ENCODE measurements around the gene WNT7B. TPM values are rescaled to one million over a fixed set of nuclear protein-coding genes. Genes with fewer than 3 reads are reported as not detected.

WNT7B gene
- total RNA-seq, 2 experiments from 2014 or later = not detected

DNA sequence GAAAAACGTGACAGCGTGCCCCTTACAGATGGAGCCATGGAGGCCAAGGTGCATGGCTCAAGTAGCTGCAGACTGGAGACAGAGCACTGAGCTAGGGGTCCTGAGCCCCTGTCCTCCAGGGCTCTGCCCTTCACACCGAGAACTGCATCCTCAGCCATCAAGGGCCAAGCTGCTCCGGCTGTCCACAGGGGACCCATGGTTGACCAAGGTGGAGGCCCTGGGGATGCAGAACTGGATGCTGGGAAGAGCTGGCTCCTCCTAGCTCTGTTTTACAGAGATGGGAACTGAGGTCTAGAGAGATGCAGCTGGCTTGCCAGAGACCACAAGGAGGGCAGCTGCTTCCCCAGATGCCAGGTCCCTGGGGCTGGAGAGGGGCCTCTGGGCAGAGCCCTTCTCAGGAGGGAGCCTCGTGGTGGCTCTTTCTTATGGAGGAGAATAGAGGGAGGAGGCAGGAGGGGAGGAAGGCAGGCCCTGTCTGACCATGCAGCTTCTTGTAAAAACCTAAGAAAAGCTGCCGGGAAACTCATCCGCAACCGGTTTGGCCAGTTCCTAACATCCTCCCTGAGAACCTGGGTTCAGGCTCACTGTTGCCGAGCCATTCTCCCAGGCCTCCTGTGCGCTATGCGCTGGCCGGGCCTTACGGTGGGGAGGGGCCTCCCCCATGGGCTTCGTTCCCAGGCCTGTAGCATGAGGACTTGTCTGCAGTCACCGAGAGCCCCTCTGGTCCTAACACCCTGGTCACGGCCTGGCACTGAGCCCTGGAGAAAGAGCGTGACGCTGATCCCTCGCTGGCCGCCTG lies 80.6 kb downstream of the WNT7B start:
- Mint-ChIP-seq H3K27ac (no peak overlapping the region), H3K36me3 (no peaks in the 10 kb centered on the region), H3K9me3 (no peaks in the 10 kb centered on the region), H3K4me1 (no peaks in the 10 kb centered on the region), H3K27me3 (peaks cover 4% of the 10 kb centered on the region), H3K4me3 (no peak overlapping the region)
- POLR2A ChIA-PET = no interaction called here
- DNase-seq (no peak), ATAC-seq (ENCODE audit: low read depth) (no peak)

DNA sequence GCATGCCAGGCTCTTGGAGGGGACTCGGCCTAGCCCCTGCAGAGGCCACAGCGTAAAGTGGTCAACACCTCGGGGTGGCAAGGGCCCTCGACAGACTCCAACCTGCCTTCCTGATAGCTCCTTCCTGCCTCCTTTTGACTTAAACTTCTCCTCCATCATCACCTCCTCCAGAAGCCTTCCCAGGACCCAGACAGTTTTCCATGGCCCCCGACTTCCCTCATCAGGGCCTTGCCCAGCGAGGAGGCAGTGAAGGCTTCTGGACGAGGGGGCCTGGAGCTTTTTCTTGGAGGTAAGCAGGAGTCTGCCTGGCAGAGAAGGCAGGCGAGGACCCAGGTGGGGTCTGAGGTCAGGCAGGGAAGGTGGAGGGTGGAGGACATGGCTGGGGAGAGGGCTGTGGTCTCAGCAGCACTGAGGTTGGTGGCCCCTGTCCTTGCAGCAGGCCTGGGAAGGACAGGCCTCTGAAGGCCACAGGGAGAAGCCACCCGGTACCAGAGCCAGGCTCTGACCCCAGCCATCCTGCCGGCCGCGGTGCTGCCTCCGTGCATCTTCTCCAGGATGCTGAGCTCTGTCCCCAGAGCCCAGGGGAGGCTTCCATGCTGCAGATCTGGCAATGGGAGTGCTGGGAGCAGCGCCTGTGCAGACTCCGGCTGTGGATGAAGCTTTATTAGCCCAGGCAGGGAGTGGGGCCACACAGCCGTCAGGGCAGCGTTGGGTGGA lies 81.4 kb downstream of the WNT7B start:
- Mint-ChIP-seq H3K27ac (no peak overlapping the region), H3K36me3 (no peaks in the 10 kb centered on the region), H3K4me1 (no peaks in the 10 kb centered on the region), H3K9me3 (no peaks in the 10 kb centered on the region), H3K4me3 (no peak overlapping the region), H3K27me3 (peaks cover 7% of the 10 kb centered on the region)
- POLR2A ChIA-PET = no interaction called here
- ATAC-seq (ENCODE audit: low read depth) (no peak), DNase-seq (no peak)

DNA sequence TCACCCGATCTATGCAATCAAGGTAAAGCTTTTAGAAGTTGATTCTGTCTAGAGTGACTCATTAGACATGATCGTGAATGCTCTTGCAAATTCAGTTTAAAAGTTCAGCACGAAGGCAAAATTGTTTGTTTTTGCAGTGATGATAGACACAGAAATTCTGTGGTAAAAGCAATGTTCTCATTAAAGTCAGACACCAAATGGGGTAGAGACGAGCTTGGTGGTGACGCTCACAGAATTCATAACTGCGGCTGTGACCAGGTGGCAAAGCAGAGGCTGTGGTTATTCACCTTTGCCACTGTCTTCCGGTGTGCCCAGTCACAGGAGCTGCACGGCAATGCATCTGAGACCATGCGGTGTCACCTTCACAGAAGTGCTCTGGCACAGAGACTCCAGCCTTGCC lies 83.4 kb downstream of the WNT7B start:
- POLR2A ChIA-PET = no interaction called here
- H3K27me3 Mint-ChIP-seq = peaks cover 11% of the 10 kb centered on the region
- no peaks in the 10 kb centered on the region for H3K9me3 Mint-ChIP-seq
- DNase-seq = no peak
- no peaks in the 10 kb centered on the region for H3K4me1 Mint-ChIP-seq
- no peaks in the 10 kb centered on the region for H3K36me3 Mint-ChIP-seq
- no peak overlapping the region for H3K27ac Mint-ChIP-seq
- H3K4me3 Mint-ChIP-seq = no peak overlapping the region
- no peak for ATAC-seq (ENCODE audit: low read depth)

DNA sequence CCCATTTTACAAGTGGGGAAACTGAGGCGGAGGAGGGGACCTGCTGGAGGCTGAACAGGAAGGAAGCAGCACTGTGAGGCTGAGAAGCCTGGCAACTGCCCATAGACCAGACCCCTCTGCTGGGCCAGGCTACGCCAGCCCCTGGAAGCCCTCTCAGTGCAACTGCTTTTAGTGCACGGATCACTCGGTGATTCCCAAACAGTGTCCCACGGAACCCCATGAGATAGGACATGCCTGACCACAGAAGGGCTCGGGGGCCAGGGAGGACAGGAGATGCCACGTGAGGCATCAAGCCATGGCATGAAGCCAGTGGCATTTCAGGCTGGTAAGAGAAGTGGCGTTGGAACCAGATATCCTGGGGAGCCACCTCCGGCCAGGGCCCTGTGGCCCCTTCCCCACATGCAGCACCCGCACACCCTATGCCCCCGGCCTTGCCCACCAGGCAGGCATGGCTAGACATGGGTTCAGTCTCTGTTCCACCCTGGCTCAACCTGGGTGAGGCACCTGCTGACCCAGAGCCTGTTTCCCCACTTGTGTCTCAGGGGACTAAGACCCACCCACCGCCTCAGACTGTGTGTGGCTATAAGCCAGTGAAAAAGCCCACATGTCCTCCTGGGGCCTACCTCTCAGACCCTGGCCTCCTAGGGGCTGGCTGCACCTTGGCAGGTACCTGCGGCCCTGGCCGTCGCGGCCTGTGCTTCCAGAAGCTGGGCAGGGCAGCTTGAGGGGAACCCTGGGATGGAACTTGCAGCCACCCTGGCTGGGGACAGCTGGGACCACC lies 84.1 kb downstream of the WNT7B start:
- Mint-ChIP-seq H3K36me3 (no peaks in the 10 kb centered on the region), H3K9me3 (no peaks in the 10 kb centered on the region), H3K27me3 (peaks cover 16% of the 10 kb centered on the region), H3K4me3 (no peak overlapping the region), H3K27ac (no peak overlapping the region), H3K4me1 (no peaks in the 10 kb centered on the region)
- ATAC-seq (ENCODE audit: low read depth) (no peak), DNase-seq (no peak)
- POLR2A ChIA-PET = no interaction called here

DNA sequence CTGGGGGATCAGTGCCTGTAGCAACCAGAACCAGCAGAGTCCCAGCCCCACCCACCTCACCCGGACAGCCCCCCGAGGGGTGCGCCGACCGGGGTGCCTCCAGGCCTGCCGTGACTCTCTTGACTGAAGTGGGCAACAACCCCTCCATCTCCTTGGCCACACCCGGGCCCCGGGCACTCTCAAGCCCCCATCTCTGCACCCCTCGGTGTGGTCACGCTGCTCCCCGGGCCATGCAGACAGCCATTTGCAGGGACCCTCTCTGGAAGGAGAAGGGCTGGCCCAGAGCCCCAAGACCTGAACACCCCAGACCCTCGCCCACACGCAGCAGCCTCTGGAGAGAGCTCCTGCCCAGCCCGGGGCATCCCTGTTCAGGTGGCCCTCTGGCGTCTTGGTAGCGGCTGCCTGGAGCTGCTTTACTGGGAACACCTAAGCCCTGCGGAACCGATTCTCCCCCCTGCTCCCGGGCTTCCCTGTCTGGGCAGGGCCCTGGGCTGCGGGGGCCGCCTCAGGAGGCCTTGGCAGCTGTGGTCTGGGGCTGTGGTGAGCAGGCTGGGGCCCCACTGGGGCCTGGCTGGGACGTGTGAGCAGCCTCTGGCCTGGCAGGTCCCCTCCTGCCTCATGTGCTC lies 84.9 kb downstream of the WNT7B start:
- no peak overlapping the region for H3K4me3 Mint-ChIP-seq
- no peaks in the 10 kb centered on the region for H3K9me3 Mint-ChIP-seq
- H3K4me1 Mint-ChIP-seq = no peaks in the 10 kb centered on the region
- POLR2A ChIA-PET = no interaction called here
- no peak for DNase-seq
- peaks cover 16% of the 10 kb centered on the region for H3K27me3 Mint-ChIP-seq
- no peak overlapping the region for H3K27ac Mint-ChIP-seq
- no peaks in the 10 kb centered on the region for H3K36me3 Mint-ChIP-seq
- ATAC-seq (ENCODE audit: low read depth) = no peak

DNA sequence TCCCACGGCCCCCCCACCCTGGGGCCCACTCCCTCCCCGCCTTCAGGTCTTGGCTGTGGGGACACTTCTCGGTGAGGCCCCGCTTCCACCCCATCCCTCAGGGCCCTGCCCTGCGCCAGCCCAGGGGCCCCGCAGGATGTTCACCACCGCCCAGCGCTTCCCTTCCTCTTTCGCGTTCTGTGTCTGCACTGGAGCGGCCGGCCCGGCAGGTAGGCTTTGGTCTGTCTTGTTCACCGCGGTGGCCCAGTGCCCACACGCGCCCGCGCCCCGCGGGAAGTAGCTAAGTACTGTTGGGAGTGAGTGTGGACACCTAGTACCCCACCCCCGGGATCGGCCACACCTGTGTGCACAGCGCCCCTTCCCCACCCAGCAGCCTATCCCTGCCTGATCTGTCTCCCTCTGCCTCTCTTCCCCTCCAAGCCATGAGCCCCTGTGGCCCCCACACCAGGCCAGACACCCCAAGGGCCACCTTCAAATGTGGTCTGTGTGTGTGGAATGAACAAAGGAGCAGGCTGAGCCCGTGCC lies 85.4 kb downstream of the WNT7B start:
- Mint-ChIP-seq H3K4me3 (no peak overlapping the region), H3K36me3 (no peaks in the 10 kb centered on the region)
- ATAC-seq (ENCODE audit: low read depth) = no peak

DNA sequence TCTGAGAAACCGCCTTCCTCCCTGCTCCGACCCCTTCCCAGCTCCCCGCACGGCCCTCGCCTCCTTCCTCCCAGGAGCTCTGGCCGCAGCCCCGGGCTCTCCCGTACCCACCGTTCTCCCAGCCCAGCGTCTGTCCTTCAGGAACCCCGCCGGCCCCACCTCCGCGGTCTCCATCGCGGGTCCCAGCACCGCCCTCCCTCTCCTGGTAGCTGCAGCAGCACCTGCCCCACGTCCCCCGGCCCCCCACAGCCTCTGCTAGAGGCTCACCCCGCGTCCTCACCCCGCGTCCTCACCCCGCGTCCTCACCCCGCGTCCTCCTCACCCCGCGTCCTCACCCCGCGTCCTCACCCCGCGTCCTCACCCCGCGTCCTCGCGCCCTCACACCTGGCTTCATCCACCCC lies 85.9 kb downstream of the WNT7B start:
- no peaks in the 10 kb centered on the region for H3K4me1 Mint-ChIP-seq
- no peak for DNase-seq
- H3K27ac Mint-ChIP-seq = no peak overlapping the region
- ATAC-seq (ENCODE audit: low read depth) = no peak
- H3K4me3 Mint-ChIP-seq = no peak overlapping the region
- H3K27me3 Mint-ChIP-seq = peaks cover 16% of the 10 kb centered on the region
- no peaks in the 10 kb centered on the region for H3K9me3 Mint-ChIP-seq
- POLR2A ChIA-PET = no interaction called here
- no peaks in the 10 kb centered on the region for H3K36me3 Mint-ChIP-seq

More for the DNA sequence above, 85.4 kb downstream of the WNT7B start:
- Mint-ChIP-seq H3K27me3 (peaks cover 16% of the 10 kb centered on the region), H3K27ac (no peak overlapping the region), H3K4me1 (no peaks in the 10 kb centered on the region), H3K9me3 (no peaks in the 10 kb centered on the region)
- DNase-seq = no peak
- POLR2A ChIA-PET = no interaction called here

DNA sequence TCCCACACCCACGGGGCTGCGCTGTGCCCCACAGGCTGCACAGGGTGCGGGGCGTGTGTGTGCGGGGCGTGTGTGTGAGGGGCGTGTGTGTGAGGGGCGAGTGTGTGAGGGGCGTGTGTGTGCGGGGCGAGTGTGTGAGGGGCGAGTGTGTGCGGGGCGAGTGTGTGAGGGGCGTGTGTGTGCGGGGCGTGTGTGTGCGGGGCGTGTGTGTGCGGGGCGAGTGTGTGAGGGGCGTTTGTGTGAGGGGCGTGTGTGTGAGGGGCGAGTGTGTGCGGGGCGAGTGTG lies 86.7 kb downstream of the WNT7B start:
- Mint-ChIP-seq H3K27ac (no peak overlapping the region), H3K4me1 (no peaks in the 10 kb centered on the region), H3K9me3 (no peaks in the 10 kb centered on the region), H3K27me3 (peaks cover 16% of the 10 kb centered on the region), H3K36me3 (no peaks in the 10 kb centered on the region), H3K4me3 (no peak overlapping the region)
- DNase-seq (no peak), ATAC-seq (ENCODE audit: low read depth) (no peak)
- POLR2A ChIA-PET = no interaction called here

DNA sequence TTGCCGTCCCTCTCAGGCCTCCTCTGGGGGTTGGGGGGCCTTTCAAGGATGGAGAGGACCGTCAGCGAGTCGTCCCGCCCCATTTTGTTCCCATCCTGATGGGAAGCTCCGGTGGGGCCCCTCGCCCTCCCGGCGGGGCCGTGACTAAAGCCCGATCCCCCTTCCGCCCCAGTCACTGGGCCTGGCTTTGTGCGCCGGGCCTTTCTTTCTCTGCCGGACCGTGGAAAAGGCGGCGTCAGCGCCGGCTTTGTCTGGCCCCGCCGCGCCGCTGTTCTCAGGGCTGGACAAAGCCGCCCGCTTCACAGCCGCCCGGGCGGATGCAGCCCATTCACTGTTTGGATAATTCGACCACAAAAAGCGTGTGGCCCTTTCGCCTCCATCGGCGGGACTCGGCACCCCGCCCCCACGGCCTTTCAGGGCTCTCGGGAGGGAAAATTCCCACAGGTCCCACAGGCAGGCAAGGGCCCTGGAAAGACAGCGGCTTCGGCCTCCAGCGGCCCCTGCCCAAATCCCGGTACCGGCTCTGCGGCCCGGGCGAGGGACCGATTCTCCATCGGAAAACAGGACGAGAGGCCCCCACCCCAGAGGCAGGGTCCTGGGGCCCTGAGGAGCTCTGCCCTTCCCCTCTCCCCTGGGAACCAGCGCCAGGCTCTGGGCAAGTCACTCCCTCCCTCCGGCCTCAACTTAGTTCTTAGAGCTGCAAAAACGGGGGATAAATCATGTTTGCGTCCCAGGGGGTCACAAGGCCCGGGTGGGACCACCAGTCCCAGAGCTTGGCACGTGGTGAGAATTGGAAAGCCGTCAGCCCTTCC lies 87.2 kb downstream of the WNT7B start:
- H3K27ac Mint-ChIP-seq = no peak overlapping the region
- H3K4me3 Mint-ChIP-seq = no peak overlapping the region
- no peaks in the 10 kb centered on the region for H3K36me3 Mint-ChIP-seq
- ATAC-seq (ENCODE audit: low read depth) (no peak), DNase-seq (no peak)
- H3K4me1 Mint-ChIP-seq = no peaks in the 10 kb centered on the region
- POLR2A ChIA-PET = no interaction called here
- H3K27me3 Mint-ChIP-seq = peaks cover 16% of the 10 kb centered on the region
- H3K9me3 Mint-ChIP-seq = no peaks in the 10 kb centered on the region

DNA sequence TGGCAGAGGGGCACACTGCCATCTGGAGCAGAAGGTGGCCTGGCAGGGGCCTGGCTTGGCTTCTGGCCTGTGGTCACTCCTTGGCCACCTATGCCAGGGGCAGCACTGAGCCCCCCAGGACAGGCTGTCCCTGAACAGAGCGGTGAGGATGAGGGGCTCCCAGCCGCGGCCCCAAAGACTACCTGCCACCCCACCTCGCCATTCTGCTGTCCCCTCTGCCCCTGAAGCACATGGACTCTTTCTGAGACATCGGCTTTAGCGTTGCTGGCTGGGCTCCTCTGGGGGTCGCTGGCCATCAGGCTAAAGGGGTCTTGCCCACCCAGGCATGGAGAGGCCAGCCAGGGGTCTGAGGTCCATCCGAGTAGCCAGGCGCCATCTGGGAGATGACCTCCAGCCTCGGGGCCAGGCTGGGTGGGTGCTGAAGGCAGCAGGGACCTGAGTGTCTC lies 87.8 kb downstream of the WNT7B start:
- no peaks in the 10 kb centered on the region for H3K9me3 Mint-ChIP-seq

DNA sequence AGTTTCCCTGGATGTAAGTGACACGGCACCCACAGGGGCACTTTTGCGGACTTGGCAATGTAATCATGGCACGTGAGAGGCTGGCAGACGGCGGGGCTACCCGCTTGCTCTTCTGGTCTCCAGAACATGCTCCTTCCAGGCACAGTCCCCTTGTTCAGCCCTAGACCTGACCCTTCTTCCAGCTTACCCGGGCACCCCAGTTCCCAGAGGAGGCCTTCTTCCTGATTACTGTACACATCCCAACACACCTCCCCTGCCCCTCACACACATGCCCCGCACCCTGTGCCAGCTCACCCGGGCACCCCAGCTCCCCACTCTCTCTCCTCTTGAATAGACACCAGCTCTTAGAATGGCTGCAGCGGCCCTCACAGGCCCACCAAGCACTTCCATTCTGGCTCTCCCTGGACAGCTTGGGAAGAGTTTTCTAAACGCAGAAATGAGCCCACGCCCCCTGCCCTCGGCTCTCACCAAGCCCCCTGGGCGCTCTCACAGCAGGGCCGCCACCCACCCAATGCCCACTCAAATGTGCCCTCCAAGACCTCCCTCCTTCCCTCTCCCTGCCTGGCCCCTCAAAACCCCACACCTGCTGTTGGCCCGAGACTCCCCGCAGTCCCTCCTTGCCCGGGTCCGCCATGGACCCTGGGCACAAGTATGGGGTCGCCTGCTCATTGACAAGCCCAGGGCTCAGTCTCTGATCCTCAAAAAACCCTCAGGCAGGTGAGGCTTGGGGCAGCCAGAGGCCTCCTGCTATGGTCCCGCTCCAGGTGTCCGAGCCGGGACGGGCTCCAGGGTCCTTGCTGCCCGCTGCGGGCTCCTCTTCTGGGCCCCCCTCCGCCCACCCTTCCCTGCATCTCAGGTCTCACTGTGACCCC lies 88.5 kb downstream of the WNT7B start:
- no peak overlapping the region for H3K27ac Mint-ChIP-seq
- ATAC-seq (ENCODE audit: low read depth) (no peak), DNase-seq (no peak)
- no peaks in the 10 kb centered on the region for H3K4me1 Mint-ChIP-seq
- peaks cover 16% of the 10 kb centered on the region for H3K27me3 Mint-ChIP-seq
- no peak overlapping the region for H3K4me3 Mint-ChIP-seq
- H3K36me3 Mint-ChIP-seq = no peaks in the 10 kb centered on the region
- POLR2A ChIA-PET = no interaction called here
- no peaks in the 10 kb centered on the region for H3K9me3 Mint-ChIP-seq

More for the DNA sequence above, 87.8 kb downstream of the WNT7B start:
- no peak for DNase-seq
- H3K27me3 Mint-ChIP-seq = peaks cover 16% of the 10 kb centered on the region
- POLR2A ChIA-PET = no interaction called here
- no peak overlapping the region for H3K4me3 Mint-ChIP-seq
- no peak for ATAC-seq (ENCODE audit: low read depth)
- no peaks in the 10 kb centered on the region for H3K36me3 Mint-ChIP-seq
- no peaks in the 10 kb centered on the region for H3K4me1 Mint-ChIP-seq
- no peak overlapping the region for H3K27ac Mint-ChIP-seq

Data from activated naive CD8-positive, alpha-beta T cell treated with anti-CD3 and anti-CD28 coated beads, Interleukin-2, amount 10 ng/mL, durations not matched to agents 7 days and 5 days (primary cell).